Measurements from ENCODE around the gene SS18L1.

DNA sequence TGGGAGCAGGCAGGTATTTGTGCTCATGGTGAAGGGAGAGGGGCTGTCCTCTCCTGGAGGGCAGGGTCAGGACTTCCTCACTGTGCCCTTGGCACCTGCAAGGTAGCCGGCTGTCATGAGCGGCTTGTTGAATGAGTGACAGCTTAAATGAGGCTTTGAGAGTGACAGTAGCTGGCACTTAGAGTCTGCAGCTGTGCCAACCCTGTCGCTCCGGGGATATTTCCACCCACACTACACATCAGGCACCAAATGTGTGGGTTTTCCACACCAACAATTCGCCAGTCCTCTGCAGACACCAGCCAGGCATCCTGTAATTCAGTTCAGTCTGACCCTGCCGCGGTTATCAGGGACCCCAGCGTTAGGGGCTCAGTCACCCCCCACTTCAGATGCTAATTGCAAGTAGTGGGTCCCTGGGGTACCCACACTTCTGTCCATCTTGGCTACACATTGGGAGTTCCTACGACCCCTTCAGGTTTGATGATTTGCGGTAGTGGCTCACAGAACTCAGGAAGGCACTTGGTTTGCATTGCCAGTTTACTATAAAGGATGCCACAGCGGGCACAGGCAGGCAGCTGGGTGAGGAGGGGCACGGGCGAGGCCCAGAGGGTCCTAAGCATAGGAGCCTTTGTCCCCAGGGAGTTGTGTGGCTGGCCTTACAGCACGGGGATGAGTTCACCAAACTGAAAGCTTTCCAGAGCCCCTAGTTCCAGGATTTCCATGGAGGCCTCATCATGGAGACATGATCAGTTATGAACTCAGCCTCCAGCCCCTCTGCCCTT is 48.4 kb downstream of the SS18L1 start:
- TF ChIP-seq, protein P1, sequence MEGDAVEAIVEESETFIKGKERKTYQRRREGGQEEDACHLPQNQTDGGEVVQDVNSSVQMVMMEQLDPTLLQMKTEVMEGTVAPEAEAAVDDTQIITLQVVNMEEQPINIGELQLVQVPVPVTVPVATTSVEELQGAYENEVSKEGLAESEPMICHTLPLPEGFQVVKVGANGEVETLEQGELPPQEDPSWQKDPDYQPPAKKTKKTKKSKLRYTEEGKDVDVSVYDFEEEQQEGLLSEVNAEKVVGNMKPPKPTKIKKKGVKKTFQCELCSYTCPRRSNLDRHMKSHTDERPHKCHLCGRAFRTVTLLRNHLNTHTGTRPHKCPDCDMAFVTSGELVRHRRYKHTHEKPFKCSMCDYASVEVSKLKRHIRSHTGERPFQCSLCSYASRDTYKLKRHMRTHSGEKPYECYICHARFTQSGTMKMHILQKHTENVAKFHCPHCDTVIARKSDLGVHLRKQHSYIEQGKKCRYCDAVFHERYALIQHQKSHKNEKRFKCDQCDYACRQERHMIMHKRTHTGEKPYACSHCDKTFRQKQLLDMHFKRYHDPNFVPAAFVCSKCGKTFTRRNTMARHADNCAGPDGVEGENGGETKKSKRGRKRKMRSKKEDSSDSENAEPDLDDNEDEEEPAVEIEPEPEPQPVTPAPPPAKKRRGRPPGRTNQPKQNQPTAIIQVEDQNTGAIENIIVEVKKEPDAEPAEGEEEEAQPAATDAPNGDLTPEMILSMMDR (conservative IDR thresholded peaks at IDR 0.05; ENCODE audit: low read depth in 2 of 2) = no peak
- TF ChIP-seq EZH2 (IDR thresholded peaks at IDR 0.05; ENCODE audit: low read depth, unreplicated experiment) = no peak
- TF ChIP-seq, protein P2, sequence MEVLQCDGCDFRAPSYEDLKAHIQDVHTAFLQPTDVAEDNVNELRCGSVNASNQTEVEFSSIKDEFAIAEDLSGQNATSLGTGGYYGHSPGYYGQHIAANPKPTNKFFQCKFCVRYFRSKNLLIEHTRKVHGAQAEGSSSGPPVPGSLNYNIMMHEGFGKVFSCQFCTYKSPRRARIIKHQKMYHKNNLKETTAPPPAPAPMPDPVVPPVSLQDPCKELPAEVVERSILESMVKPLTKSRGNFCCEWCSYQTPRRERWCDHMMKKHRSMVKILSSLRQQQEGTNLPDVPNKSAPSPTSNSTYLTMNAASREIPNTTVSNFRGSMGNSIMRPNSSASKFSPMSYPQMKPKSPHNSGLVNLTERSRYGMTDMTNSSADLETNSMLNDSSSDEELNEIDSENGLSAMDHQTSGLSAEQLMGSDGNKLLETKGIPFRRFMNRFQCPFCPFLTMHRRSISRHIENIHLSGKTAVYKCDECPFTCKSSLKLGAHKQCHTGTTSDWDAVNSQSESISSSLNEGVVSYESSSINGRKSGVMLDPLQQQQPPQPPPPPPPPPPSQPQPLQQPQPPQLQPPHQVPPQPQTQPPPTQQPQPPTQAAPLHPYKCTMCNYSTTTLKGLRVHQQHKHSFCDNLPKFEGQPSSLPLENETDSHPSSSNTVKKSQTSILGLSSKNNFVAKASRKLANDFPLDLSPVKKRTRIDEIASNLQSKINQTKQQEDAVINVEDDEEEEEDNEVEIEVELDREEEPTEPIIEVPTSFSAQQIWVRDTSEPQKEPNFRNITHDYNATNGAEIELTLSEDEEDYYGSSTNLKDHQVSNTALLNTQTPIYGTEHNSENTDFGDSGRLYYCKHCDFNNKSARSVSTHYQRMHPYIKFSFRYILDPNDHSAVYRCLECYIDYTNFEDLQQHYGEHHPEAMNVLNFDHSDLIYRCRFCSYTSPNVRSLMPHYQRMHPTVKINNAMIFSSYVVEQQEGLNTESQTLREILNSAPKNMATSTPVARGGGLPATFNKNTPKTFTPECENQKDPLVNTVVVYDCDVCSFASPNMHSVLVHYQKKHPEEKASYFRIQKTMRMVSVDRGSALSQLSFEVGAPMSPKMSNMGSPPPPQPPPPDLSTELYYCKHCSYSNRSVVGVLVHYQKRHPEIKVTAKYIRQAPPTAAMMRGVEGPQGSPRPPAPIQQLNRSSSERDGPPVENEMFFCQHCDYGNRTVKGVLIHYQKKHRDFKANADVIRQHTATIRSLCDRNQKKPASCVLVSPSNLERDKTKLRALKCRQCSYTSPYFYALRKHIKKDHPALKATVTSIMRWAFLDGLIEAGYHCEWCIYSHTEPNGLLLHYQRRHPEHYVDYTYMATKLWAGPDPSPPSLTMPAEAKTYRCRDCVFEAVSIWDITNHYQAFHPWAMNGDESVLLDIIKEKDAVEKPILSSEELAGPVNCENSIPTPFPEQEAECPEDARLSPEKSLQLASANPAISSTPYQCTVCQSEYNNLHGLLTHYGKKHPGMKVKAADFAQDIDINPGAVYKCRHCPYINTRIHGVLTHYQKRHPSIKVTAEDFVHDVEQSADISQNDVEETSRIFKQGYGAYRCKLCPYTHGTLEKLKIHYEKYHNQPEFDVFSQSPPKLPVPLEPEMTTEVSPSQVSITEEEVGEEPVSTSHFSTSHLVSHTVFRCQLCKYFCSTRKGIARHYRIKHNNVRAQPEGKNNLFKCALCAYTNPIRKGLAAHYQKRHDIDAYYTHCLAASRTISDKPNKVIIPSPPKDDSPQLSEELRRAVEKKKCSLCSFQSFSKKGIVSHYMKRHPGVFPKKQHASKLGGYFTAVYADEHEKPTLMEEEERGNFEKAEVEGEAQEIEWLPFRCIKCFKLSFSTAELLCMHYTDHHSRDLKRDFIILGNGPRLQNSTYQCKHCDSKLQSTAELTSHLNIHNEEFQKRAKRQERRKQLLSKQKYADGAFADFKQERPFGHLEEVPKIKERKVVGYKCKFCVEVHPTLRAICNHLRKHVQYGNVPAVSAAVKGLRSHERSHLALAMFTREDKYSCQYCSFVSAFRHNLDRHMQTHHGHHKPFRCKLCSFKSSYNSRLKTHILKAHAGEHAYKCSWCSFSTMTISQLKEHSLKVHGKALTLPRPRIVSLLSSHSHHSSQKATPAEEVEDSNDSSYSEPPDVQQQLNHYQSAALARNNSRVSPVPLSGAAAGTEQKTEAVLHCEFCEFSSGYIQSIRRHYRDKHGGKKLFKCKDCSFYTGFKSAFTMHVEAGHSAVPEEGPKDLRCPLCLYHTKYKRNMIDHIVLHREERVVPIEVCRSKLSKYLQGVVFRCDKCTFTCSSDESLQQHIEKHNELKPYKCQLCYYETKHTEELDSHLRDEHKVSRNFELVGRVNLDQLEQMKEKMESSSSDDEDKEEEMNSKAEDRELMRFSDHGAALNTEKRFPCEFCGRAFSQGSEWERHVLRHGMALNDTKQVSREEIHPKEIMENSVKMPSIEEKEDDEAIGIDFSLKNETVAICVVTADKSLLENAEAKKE (CRISPR knock-in tag; IDR thresholded peaks at IDR 0.05) = no peak
- no peak for TF ChIP-seq POLR2AphosphoS5 (IDR thresholded peaks at IDR 0.05; ENCODE audit: low read depth)
- TF ChIP-seq, protein P3, sequence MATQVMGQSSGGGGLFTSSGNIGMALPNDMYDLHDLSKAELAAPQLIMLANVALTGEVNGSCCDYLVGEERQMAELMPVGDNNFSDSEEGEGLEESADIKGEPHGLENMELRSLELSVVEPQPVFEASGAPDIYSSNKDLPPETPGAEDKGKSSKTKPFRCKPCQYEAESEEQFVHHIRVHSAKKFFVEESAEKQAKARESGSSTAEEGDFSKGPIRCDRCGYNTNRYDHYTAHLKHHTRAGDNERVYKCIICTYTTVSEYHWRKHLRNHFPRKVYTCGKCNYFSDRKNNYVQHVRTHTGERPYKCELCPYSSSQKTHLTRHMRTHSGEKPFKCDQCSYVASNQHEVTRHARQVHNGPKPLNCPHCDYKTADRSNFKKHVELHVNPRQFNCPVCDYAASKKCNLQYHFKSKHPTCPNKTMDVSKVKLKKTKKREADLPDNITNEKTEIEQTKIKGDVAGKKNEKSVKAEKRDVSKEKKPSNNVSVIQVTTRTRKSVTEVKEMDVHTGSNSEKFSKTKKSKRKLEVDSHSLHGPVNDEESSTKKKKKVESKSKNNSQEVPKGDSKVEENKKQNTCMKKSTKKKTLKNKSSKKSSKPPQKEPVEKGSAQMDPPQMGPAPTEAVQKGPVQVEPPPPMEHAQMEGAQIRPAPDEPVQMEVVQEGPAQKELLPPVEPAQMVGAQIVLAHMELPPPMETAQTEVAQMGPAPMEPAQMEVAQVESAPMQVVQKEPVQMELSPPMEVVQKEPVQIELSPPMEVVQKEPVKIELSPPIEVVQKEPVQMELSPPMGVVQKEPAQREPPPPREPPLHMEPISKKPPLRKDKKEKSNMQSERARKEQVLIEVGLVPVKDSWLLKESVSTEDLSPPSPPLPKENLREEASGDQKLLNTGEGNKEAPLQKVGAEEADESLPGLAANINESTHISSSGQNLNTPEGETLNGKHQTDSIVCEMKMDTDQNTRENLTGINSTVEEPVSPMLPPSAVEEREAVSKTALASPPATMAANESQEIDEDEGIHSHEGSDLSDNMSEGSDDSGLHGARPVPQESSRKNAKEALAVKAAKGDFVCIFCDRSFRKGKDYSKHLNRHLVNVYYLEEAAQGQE (IDR thresholded peaks at IDR 0.05; ENCODE audit: unreplicated experiment) = no peak
- TF ChIP-seq STAT1 (IDR thresholded peaks at IDR 0.05; ENCODE audit: unreplicated experiment) = no peak
- no peak for TF ChIP-seq JUNB (IDR thresholded peaks at IDR 0.05; ENCODE audit: unreplicated experiment)
- no peak for TF ChIP-seq CREB1 (CRISPR knock-in tag; IDR thresholded peaks at IDR 0.05; ENCODE audit: low read depth)
- TF ChIP-seq EZH2phosphoT487 (IDR thresholded peaks at IDR 0.05; ENCODE audit: unreplicated experiment) = no peak
- TF ChIP-seq ZNF114 (CRISPR knock-in tag; IDR thresholded peaks at IDR 0.05) = no peak
